Measurements from ENCODE around the gene FAM20A. TPM values are rescaled to one million over a fixed set of nuclear protein-coding genes. Genes with fewer than 3 reads are reported as not detected.

Gene FAM20A
- total and polyA plus RNA-seq, 4 donors, result 14.9 to 72.0 (median 58.6) TPM

- peak overlapping the region; percentile 61 to 95 (median 92) for H3K4me3 ChIP-seq (ENCODE audit: low read depth in 1 of 3, low read length in 3 of 3)
- peaks cover 1 to 32% (median 15%) of the 10 kb centered on the region in 4 donors for H3K4me1 ChIP-seq (ENCODE audit: control insufficient read depth in 4 of 4, insufficient read depth in 4 of 4, low read length in 3 of 4)
- H3K36me3 ChIP-seq (ENCODE audit: control insufficient read depth in 4 of 4, insufficient read depth in 3 of 4, low read depth in 1 of 4, low read length in 3 of 4), result peaks cover 0 to 10% (median 1%) of the 10 kb centered on the region in 4 donors
- DNase-seq (ENCODE audit: low spot score), result no peak
- 16% methylated on average over 10 of the region's 10 CpGs for WGBS
- H3K9me3 ChIP-seq (ENCODE audit: control insufficient read depth in 4 of 4, low read length in 3 of 4), result no peaks in the 10 kb centered on the region
- TF ChIP-seq RAD21 (IDR thresholded peaks at IDR 0.05), result peak; percentile 23 to 34
- TF ChIP-seq ATF3 (IDR thresholded peaks at IDR 0.05), result no peak
- TF ChIP-seq SP1 (IDR thresholded peaks at IDR 0.05), result peak; percentile 35
- peak; percentile 55 to 87 for TF ChIP-seq HNF4A (conservative IDR thresholded peaks at IDR 0.05)
- TF ChIP-seq MAX (IDR thresholded peaks at IDR 0.05), result no peak
- TF ChIP-seq ZBTB33 (IDR thresholded peaks at IDR 0.05), result no peak
- no peak for TF ChIP-seq EGR1 (IDR thresholded peaks at IDR 0.05; ENCODE audit: low read depth in 2 of 2)
- peak; percentile 62 for TF ChIP-seq HNF4G (IDR thresholded peaks at IDR 0.05)
- no peak for TF ChIP-seq GABPA (IDR thresholded peaks at IDR 0.05 in 1 of 2, conservative IDR thresholded peaks at IDR 0.05 in 1 of 2)
- TF ChIP-seq FOXA2 (IDR thresholded peaks at IDR 0.05), result no peak
- no peak for TF ChIP-seq JUND (IDR thresholded peaks at IDR 0.05)
- TF ChIP-seq REST (IDR thresholded peaks at IDR 0.05), result peak; percentile 12
- TF ChIP-seq TAF1 (conservative IDR thresholded peaks at IDR 0.05), result no peak
- no peak for TF ChIP-seq NR2F2 (IDR thresholded peaks at IDR 0.05)
- TF ChIP-seq CTCF (IDR thresholded peaks at IDR 0.05; ENCODE audit: low read depth, low read length, missing input control), result no peak
- peak in 1 of 2 donors; percentile 32 for TF ChIP-seq RXRA (IDR thresholded peaks at IDR 0.05)
- no peak for TF ChIP-seq FOXA1 (IDR thresholded peaks at IDR 0.05)
- peak; percentile 42 for TF ChIP-seq YY1 (IDR thresholded peaks at IDR 0.05)
- H3K9ac ChIP-seq (ENCODE audit: low read depth in 1 of 2, low read length in 2 of 2), result peak overlapping the region in 1 of 2 donors; percentile 74
- H3K27ac ChIP-seq (ENCODE audit: low read depth in 1 of 2, low read length in 2 of 2), result peak overlapping the region; percentile 85 to 100
- no peaks in the 10 kb centered on the region for H3K27me3 ChIP-seq (ENCODE audit: control insufficient read depth in 4 of 4, insufficient read depth in 4 of 4, low read length in 3 of 4)
Measured at GRCh38 chr17:68511254-68511670, 89.9 kb downstream of the FAM20A start.
